Measurements from ENCODE around the gene PAX8. TPM values are rescaled to one million over a fixed set of nuclear protein-coding genes. Genes with fewer than 3 reads are reported as not detected.

Gene PAX8
- total RNA-seq, 1 donor from 2014 or later: 2.9 TPM

DNA sequence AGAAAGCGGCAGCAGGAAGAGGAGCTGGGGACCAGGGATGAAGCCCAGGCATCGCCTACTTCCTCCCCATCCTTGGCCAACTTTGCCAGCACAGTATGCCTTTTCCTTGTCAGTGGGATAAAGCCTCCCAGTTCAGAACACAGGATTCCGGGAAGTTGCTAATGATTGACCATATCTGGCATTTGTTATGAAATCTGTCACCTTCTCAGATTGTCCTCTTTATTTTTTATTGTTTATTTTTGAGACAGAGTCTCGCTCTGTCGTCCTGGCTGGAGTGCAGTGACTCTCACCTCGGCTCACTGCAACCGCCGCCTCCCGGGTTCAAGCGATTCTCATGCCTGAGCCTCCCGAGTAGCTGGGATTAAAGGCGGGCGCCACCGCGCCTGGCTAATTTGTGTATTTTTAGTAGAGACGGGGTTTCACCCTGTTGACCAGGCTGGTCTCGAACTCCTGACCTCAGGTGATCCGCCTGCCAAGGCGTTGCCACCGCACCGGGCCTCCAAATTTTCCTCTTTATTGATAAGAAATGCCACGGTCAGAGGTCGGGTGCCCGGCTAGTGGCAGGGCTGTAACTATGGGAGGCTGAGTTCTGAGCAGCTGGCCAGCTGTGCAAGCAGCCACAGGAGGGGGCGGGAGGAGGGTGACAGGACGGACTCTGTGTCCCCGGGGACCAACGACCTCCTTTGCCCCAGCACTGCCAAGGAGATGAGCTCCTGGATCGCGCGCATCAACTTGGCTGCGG, 80.5 kb downstream of the PAX8 start:
- H3K4me3 ChIP-seq: peak overlapping the region; percentile 75
- peak overlapping the region; percentile 81 for H3K4me2 ChIP-seq
- H3F3A ChIP-seq (ENCODE audit: low read depth): no peaks in the 10 kb centered on the region
- H3K79me2 ChIP-seq (ENCODE audit: low read depth): no peaks in the 10 kb centered on the region
- DNase-seq (ENCODE audit: low spot score): no peak
- no peaks in the 10 kb centered on the region for H3K36me3 Mint-ChIP-seq
- H3K4me3 Mint-ChIP-seq: peak overlapping the region; percentile 83
- no peak overlapping the region for H3K27ac Mint-ChIP-seq
- H4K20me1 ChIP-seq (ENCODE audit: low read depth): no peaks in the 10 kb centered on the region
- peaks cover 37% of the 10 kb centered on the region for H3K27me3 ChIP-seq
- peak overlapping the region; percentile 99 for H2AFZ ChIP-seq (replicated peaks)
- no peaks in the 10 kb centered on the region for H3K36me3 ChIP-seq
- no peaks in the 10 kb centered on the region for H3K9me3 ChIP-seq (ENCODE audit: low read depth)
- peaks cover 16% of the 10 kb centered on the region for H3K27me3 Mint-ChIP-seq (ENCODE audit: insufficient read depth, low read depth)
- no peak overlapping the region for H3K27ac ChIP-seq
- H3K4me1 Mint-ChIP-seq: peaks cover 15% of the 10 kb centered on the region
- peaks cover 4% of the 10 kb centered on the region for H3K4me1 ChIP-seq
- H3K9me3 Mint-ChIP-seq: no peaks in the 10 kb centered on the region
- no peak overlapping the region for H3K9ac ChIP-seq
- TF ChIP-seq EZH2phosphoT487 (IDR thresholded peaks at IDR 0.05): no peak
- TF ChIP-seq, protein P1, sequence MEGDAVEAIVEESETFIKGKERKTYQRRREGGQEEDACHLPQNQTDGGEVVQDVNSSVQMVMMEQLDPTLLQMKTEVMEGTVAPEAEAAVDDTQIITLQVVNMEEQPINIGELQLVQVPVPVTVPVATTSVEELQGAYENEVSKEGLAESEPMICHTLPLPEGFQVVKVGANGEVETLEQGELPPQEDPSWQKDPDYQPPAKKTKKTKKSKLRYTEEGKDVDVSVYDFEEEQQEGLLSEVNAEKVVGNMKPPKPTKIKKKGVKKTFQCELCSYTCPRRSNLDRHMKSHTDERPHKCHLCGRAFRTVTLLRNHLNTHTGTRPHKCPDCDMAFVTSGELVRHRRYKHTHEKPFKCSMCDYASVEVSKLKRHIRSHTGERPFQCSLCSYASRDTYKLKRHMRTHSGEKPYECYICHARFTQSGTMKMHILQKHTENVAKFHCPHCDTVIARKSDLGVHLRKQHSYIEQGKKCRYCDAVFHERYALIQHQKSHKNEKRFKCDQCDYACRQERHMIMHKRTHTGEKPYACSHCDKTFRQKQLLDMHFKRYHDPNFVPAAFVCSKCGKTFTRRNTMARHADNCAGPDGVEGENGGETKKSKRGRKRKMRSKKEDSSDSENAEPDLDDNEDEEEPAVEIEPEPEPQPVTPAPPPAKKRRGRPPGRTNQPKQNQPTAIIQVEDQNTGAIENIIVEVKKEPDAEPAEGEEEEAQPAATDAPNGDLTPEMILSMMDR (IDR thresholded peaks at IDR 0.05): no peak
- no peak for TF ChIP-seq EZH2 (IDR thresholded peaks at IDR 0.05)

DNA sequence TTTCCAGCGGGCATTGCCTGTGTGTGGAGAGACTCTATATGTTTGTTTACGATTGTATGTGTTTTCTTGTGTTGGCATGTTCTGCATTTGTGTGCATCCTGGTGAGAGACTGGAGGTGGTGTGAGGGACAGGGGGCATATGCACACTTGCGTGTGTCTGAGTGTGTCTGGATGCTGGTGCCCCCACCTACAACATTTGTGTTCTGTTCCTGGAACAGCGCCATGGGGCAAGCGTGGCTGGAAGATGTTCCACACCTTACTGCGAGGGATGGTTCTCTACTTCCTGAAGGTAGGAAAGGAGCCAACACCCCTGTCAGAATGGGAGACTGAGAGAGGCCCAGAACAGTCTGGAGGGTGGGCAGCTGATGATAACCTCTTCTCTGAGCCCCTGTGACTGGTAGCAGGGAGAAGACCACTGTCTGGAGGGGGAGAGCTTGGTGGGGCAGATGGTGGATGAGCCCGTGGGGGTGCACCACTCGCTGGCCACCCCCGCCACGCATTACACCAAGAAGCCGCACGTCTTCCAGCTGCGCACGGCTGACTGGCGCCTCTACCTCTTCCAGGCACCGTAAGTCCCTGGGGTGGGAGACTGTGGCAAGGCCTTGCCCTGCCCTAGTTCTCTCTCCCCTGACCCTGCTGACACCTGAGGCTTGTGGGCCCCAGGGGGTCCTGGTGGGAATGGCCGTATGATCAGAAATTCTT, 81.2 kb downstream of the PAX8 start:
- peak overlapping the region; percentile 83 for H3K4me3 Mint-ChIP-seq
- DNase-seq (ENCODE audit: low spot score): no peak
- H3K79me2 ChIP-seq (ENCODE audit: low read depth): no peaks in the 10 kb centered on the region
- H3K36me3 Mint-ChIP-seq: no peaks in the 10 kb centered on the region
- H3F3A ChIP-seq (ENCODE audit: low read depth): no peaks in the 10 kb centered on the region
- H3K4me1 Mint-ChIP-seq: peaks cover 8% of the 10 kb centered on the region
- H3K9ac ChIP-seq: no peak overlapping the region
- H3K9me3 ChIP-seq (ENCODE audit: low read depth): no peaks in the 10 kb centered on the region
- no peaks in the 10 kb centered on the region for H3K9me3 Mint-ChIP-seq
- peaks cover 12% of the 10 kb centered on the region for H3K27me3 Mint-ChIP-seq (ENCODE audit: insufficient read depth, low read depth)
- no peak overlapping the region for H3K4me2 ChIP-seq
- no peak overlapping the region for H3K27ac Mint-ChIP-seq
- H2AFZ ChIP-seq (replicated peaks): no peak overlapping the region
- no peaks in the 10 kb centered on the region for H4K20me1 ChIP-seq (ENCODE audit: low read depth)
- no peak overlapping the region for H3K4me3 ChIP-seq
- H3K27me3 ChIP-seq: peaks cover 37% of the 10 kb centered on the region
- H3K36me3 ChIP-seq: no peaks in the 10 kb centered on the region
- no peak for TF ChIP-seq EZH2 (IDR thresholded peaks at IDR 0.05)
- TF ChIP-seq, protein P1 (IDR thresholded peaks at IDR 0.05): no peak
- H3K4me1 ChIP-seq: peaks cover 4% of the 10 kb centered on the region
- H3K27ac ChIP-seq: no peak overlapping the region

DNA sequence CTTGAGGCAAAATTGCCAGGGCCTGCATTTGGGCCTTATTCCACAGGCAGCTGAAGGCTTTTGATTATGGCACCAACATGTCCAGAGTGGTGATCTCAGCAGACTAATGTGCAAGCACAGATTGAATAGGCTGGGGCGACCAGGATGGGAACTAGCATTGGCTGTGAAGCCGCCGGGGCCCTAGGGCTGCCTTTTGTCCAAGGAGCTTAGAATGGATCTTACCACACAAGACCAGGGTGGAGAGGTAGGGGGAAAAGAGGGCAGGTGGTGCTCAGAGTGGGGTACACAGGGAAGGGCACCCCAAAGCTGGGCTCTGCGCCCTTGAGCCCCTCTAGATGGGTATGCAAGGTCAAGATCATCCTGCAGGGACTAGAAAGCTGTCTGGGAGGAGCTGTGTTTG, 81.9 kb downstream of the PAX8 start:
- Histone ChIP-seq H4K20me1 (ENCODE audit: low read depth) (no peaks in the 10 kb centered on the region), H3K27me3 (peaks cover 37% of the 10 kb centered on the region), H3K36me3 (no peaks in the 10 kb centered on the region), H2AFZ (replicated peaks) (no peak overlapping the region), H3K27ac (no peak overlapping the region), H3F3A (ENCODE audit: low read depth) (no peaks in the 10 kb centered on the region), H3K9me3 (ENCODE audit: low read depth) (no peaks in the 10 kb centered on the region), H3K79me2 (ENCODE audit: low read depth) (no peaks in the 10 kb centered on the region), H3K9ac (no peak overlapping the region), H3K4me3 (no peak overlapping the region), H3K4me1 (no peaks in the 10 kb centered on the region), H3K4me2 (no peak overlapping the region)
- Mint-ChIP-seq H3K4me1 (peaks cover 3% of the 10 kb centered on the region), H3K9me3 (no peaks in the 10 kb centered on the region), H3K27me3 (ENCODE audit: insufficient read depth, low read depth) (peaks cover 12% of the 10 kb centered on the region), H3K36me3 (no peaks in the 10 kb centered on the region), H3K4me3 (peak overlapping the region; percentile 20), H3K27ac (no peak overlapping the region)
- DNase-seq (ENCODE audit: low spot score): no peak
- no peak for TF ChIP-seq EZH2phosphoT487 (IDR thresholded peaks at IDR 0.05)
- TF ChIP-seq, protein P1 (IDR thresholded peaks at IDR 0.05): no peak
- no peak for TF ChIP-seq EZH2 (IDR thresholded peaks at IDR 0.05)
